GM12878 (cell line): ENCODE measurements around the gene MSLN. TPM values are rescaled to one million over a fixed set of nuclear protein-coding genes. Genes with fewer than 3 reads are reported as not detected.
A peak's percentile ranks its signal among the peaks of the same experiment; 100 is the strongest.

Experiments
- ATAC-seq: fragments of 200-7000 bp; cut with Tn5 transposase; 3 replicates; pipeline ENCODE4 v1.9.1; 2020; ENCODE audit warnings: mild to moderate bottlenecking, moderate library complexity
- BruUV-seq: library from RNA; stranded (reverse); fragments of 400-500 nt; replicated peaks from 2 replicates; lab custom pipeline; 2021; lab: Mats Ljungman, UMichigan
- CTCF ChIA-PET: fragments of 300-600 bp; sonication (Branson Sonifier 250); formaldehyde crosslinking; extraction: SDS; loops from one replicate; lab custom pipeline; 2021; ENCODE audit warnings: inconsistent platforms; lab: Yijun Ruan, JAX
- POLR2A ChIA-PET: fragments of 350-600 bp; formaldehyde crosslinking; extraction: SDS; loops from one replicate; lab custom pipeline; 2021; ENCODE audit warnings: inconsistent platforms; lab: Charles Lee
- RAD21 ChIA-PET: fragments of 300-600 bp; sonication (Branson Sonifier 250); formaldehyde crosslinking; loops from one replicate; lab custom pipeline; 2023; ENCODE audit warnings: antibody characterized with exemption; ENCODE audit not compliant: unreplicated experiment; lab: Charles Lee
- SMC1A ChIA-PET: fragments of 300-600 bp; sonication (Branson Sonifier 250); formaldehyde crosslinking; loops from one replicate; lab custom pipeline; 2023; ENCODE audit not compliant: unreplicated experiment, uncharacterized antibody; lab: Charles Lee
- DNase-seq: peaks from one replicate; pipeline ENCODE4 v3.0.0-alpha.2; 2011; ENCODE audit warnings: low read depth, low spot score
- FAIRE-seq: peaks from 3 replicates; lab custom pipeline; 2011; peaks lifted over from hg19 to GRCh38; lab: Jason Lieb, UNC
- H2AFZ ChIP-seq: 2 replicates; pipeline ENCODE4 v1.6.0; 2011; ENCODE audit warnings: low read depth, low read length, control low read depth; ENCODE audit not compliant: control insufficient read depth
- H3K27ac ChIP-seq: 2 replicates; pipeline ENCODE4 v1.5.1; 2011; ENCODE audit warnings: control low read depth; ENCODE audit not compliant: control insufficient read depth, insufficient read depth
- H3K27me3 ChIP-seq, 2 experiments: replicated peaks in 1 of 2; 2 replicates each; pipeline versions ENCODE4 v1.6.0 to v1.6.1; 2011; ENCODE audit warnings: low read length in 1 of 2; ENCODE audit not compliant: control insufficient read depth in 2 of 2, insufficient read depth in 2 of 2
- H3K36me3 ChIP-seq, 2 experiments: 2 replicates each; pipeline ENCODE4 v1.5.1; 2011; ENCODE audit warnings: low read length in 1 of 2; ENCODE audit not compliant: control insufficient read depth in 2 of 2, insufficient read depth in 2 of 2
- H3K4me1 ChIP-seq: 2 replicates; pipeline ENCODE4 v1.6.1; 2011; ENCODE audit warnings: mild to moderate bottlenecking, low read length, moderate library complexity, mixed read lengths; ENCODE audit not compliant: control insufficient read depth, insufficient read depth
- H3K4me2 ChIP-seq: 2 replicates; pipeline ENCODE4 v1.6.0; 2011; ENCODE audit warnings: control low read depth; ENCODE audit not compliant: control insufficient read depth, insufficient read depth
- H3K4me3 ChIP-seq: fragments of 200-600 bp; sonication (generic); 2 replicates; pipeline ENCODE4 v1.5.1; 2016
- H3K79me2 ChIP-seq: 2 replicates; pipeline ENCODE4 v1.6.0; 2011; ENCODE audit warnings: low read length; ENCODE audit not compliant: control insufficient read depth, insufficient read depth
- H3K9ac ChIP-seq: 2 replicates; pipeline ENCODE4 v1.8.0; 2011; ENCODE audit warnings: low read length, control low read depth, mixed read lengths; ENCODE audit not compliant: control insufficient read depth, insufficient read depth
- H3K9me3 ChIP-seq: replicated peaks from 3 replicates; pipeline ENCODE4 v1.5.1; 2011; ENCODE audit warnings: mild to moderate bottlenecking, low read length; ENCODE audit not compliant: control insufficient read depth, insufficient read depth
- H4K20me1 ChIP-seq: 2 replicates; pipeline ENCODE4 v1.6.0; 2011; ENCODE audit not compliant: control insufficient read depth, insufficient read depth
- CHD4 ChIP-seq: fragments of 200-600 bp; sonication (generic); IDR thresholded peaks from 2 replicates; pipeline ENCODE4 v1.6.1; 2016; ENCODE audit warnings: mild to moderate bottlenecking
- E2F8 ChIP-seq: fragments of 450-650 bp; IDR thresholded peaks from 2 replicates; pipeline ENCODE4 v1.6.1; 2018; ENCODE audit warnings: mild to moderate bottlenecking, low read depth, moderate library complexity; ENCODE audit not compliant: partially characterized antibody
- FOXK2 ChIP-seq: fragments of 450-650 bp; IDR thresholded peaks from 2 replicates; pipeline ENCODE4 v1.6.1; 2017; ENCODE audit warnings: mild to moderate bottlenecking, moderate library complexity
- NBN ChIP-seq: fragments of 450-650 bp; IDR thresholded peaks from 2 replicates; pipeline ENCODE4 v1.6.1; 2016
- NKRF ChIP-seq: fragments of 450-650 bp; conservative IDR thresholded peaks from 2 replicates; pipeline ENCODE4 v1.6.1; 2017; ENCODE audit warnings: mild to moderate bottlenecking, moderate library complexity
- NR2C2 ChIP-seq: IDR thresholded peaks from 2 replicates; pipeline ENCODE4 v1.6.1; 2011; ENCODE audit warnings: borderline replicate concordance, low read depth; ENCODE audit not compliant: control insufficient read depth, insufficient read length
- PAX8 ChIP-seq: fragments of 450-650 bp; IDR thresholded peaks from 2 replicates; pipeline ENCODE4 v1.6.1; 2017; ENCODE audit warnings: mild to moderate bottlenecking, moderate library complexity
- RCOR1 ChIP-seq: conservative IDR thresholded peaks from 2 replicates; pipeline ENCODE4 v1.6.1; 2012; ENCODE audit warnings: low read depth, low read length, improper control_type of control experiment
- RFX5 ChIP-seq: IDR thresholded peaks from 2 replicates; pipeline ENCODE4 v1.6.1; 2011; ENCODE audit warnings: low read depth, low read length, improper control_type of control experiment
- SMARCA5 ChIP-seq: fragments of 450-650 bp; IDR thresholded peaks from 2 replicates; pipeline ENCODE4 v1.6.1; 2017; ENCODE audit warnings: mild to moderate bottlenecking
- SREBF1 ChIP-seq: IDR thresholded peaks from 2 replicates; pipeline ENCODE4 v1.6.1; 2012; ENCODE audit warnings: mild to moderate bottlenecking, low read length
- STAT1 ChIP-seq: fragments of 450-650 bp; conservative IDR thresholded peaks from 2 replicates; pipeline ENCODE4 v1.6.1; 2014; ENCODE audit warnings: antibody characterized with exemption, mild to moderate bottlenecking
- SUPT20H ChIP-seq: IDR thresholded peaks from 2 replicates; pipeline ENCODE4 v1.6.1; 2011; ENCODE audit warnings: low read depth, mild to moderate bottlenecking, low read length, moderate library complexity, borderline replicate concordance; ENCODE audit not compliant: control insufficient read depth
- TAF1 ChIP-seq: IDR thresholded peaks from 2 replicates; pipeline ENCODE4 v1.6.1; 2011; ENCODE audit warnings: mild to moderate bottlenecking, low read depth, low read length, borderline replicate concordance
- YY1 ChIP-seq: IDR thresholded peaks from 2 replicates; pipeline ENCODE4 v1.6.1; 2011; ENCODE audit warnings: low read depth, mild to moderate bottlenecking, low read length
- ZNF217 ChIP-seq: fragments of 450-650 bp; IDR thresholded peaks from 2 replicates; pipeline ENCODE4 v1.6.1; 2017; ENCODE audit warnings: antibody characterized with exemption, mild to moderate bottlenecking
- WGBS: methylation state at CpG from one replicate; pipeline ENCODE4 v1.1.6; 2016; ENCODE audit warnings: low lambda C conversion rate; ENCODE audit not compliant: insufficient replicate concordance, insufficient coverage; ENCODE audit errors: missing lambda C conversion rate; 5-methylcytosine and 5-hydroxymethylcytosine counted together
- in situ Hi-C: fragments of 300-500 bp; cut with MboI; formaldehyde crosslinking; loops from 9 replicates; pipeline ENCODE4 v1.14.3; 2018; ENCODE audit warnings: mixed read lengths
- intact Hi-C: fragments of 100-400 bp; cut with micrococcal nuclease; formaldehyde crosslinking; loops from one replicate; pipeline ENCODE4 v1.14.2; 2022; ENCODE audit not compliant: unreplicated experiment
- polyA plus RNA-seq, 11 experiments: library from polyadenylated mRNA; depleted of rRNA in 4 of 11; unstranded in 6 of 11; stranded (reverse) in 5 of 11; fragments of >200 nt; fragmentation: Nextera tagmentation in 4 of 11; fragmentation: Illumina TruSeq in 1 of 11; extraction: Ambion mirVana in 4 of 11; extraction: Trizol in 1 of 11; gene quantifications; 1 replicate in 1 of 11; 2 replicates in 10 of 11; pipeline versions ENCODE4 v1.2.1 to v1.2.3, GENCODE V29; 2011 to 2016; ENCODE audit warnings: inconsistent platforms in 2 of 11, missing spikeins in 2 of 11, low read depth in 1 of 11
- total RNA-seq, 4 experiments: library from RNA; depleted of rRNA in 3 of 4; stranded (reverse); fragments of >200 nt in 3 of 4; fragmentation: Illumina TruSeq in 1 of 4; extraction: Trizol in 1 of 4; gene quantifications; 2 replicates each; pipeline versions ENCODE4 v1.2.1 to v1.2.3, GENCODE V29; 2013 to 2021

MSLN gene
- total and polyA plus RNA-seq, 10 of the 15 experiments (the other 5 are each of a cell fraction or from before 2014, with no cell fraction given), result 0.08 TPM; not detected in 9

- H3K9ac ChIP-seq, result no peak overlapping the region
- ChIA-PET RAD21 (no interaction called here), CTCF (no interaction called here), SMC1A (no interaction called here), POLR2A (no interaction called here)
- H3K9me3 ChIP-seq, result no peaks in the 10 kb centered on the region
- no peak overlapping the region for H3K4me2 ChIP-seq
- DNase-seq, result no peak
- no peaks in the 10 kb centered on the region for H3K36me3 ChIP-seq
- no peak overlapping the region for H2AFZ ChIP-seq
- FAIRE-seq, result no peak
- intact Hi-C loops, result no loop called here
- no peak for ATAC-seq
- WGBS, result 29% methylated on average over 4 of the region's 38 CpGs
- H3K27ac ChIP-seq, result no peak overlapping the region
- BruUV-seq, result no TSS peak
- in situ Hi-C loops, result no loop called here
- no peaks in the 10 kb centered on the region for H4K20me1 ChIP-seq
- TF ChIP-seq CHD4 (no peak), TAF1 (no peak), NR2C2 (no peak), SMARCA5 (no peak), STAT1 (no peak)
- H3K79me2 ChIP-seq, result no peaks in the 10 kb centered on the region
- H3K4me3 ChIP-seq, result no peak overlapping the region
- no peaks in the 10 kb centered on the region for H3K4me1 ChIP-seq
- no peaks in the 10 kb centered on the region for H3K27me3 ChIP-seq
Measured at GRCh38 chr16:767743-768235, 7.3 kb downstream of the MSLN start.

- H3K79me2 ChIP-seq, result no peaks in the 10 kb centered on the region
- 53% methylated on average over 20 of the region's 21 CpGs for WGBS
- H3K36me3 ChIP-seq, result no peaks in the 10 kb centered on the region
- in situ Hi-C loops, result no loop called here
- BruUV-seq, result no TSS peak
- no peaks in the 10 kb centered on the region for H3K9me3 ChIP-seq
- H2AFZ ChIP-seq, result no peak overlapping the region
- H3K27me3 ChIP-seq, result no peaks in the 10 kb centered on the region
- H3K27ac ChIP-seq, result no peak overlapping the region
- POLR2A ChIA-PET, result no interaction called here
- RAD21 ChIA-PET, result no interaction called here
- CTCF ChIA-PET, result no interaction called here
- no peaks in the 10 kb centered on the region for H3K4me1 ChIP-seq
- H3K4me2 ChIP-seq, result no peak overlapping the region
- H3K4me3 ChIP-seq, result no peak overlapping the region
- FAIRE-seq (no peak), ATAC-seq (peak; percentile 47), DNase-seq (no peak)
- H3K9ac ChIP-seq, result no peak overlapping the region
- intact Hi-C loops, result no loop called here
- no peaks in the 10 kb centered on the region for H4K20me1 ChIP-seq
- SMC1A ChIA-PET, result no interaction called here
- TF ChIP-seq NBN (no peak), NKRF (no peak), SMARCA5 (no peak), RCOR1 (no peak), ZNF217 (no peak), SREBF1 (no peak), RFX5 (no peak), SUPT20H (no peak), FOXK2 (no peak), CHD4 (no peak), E2F8 (no peak), YY1 (no peak), PAX8 (no peak)
Measured at GRCh38 chr16:768428-768827, 7.9 kb downstream of the MSLN start.
